ENCODE data around the gene SLC16A1.

- TF ChIP-seq POLR2AphosphoS5 (IDR thresholded peaks at IDR 0.05; ENCODE audit: low read depth, low read length) (no peak), TAF1 (IDR thresholded peaks at IDR 0.05; ENCODE audit: borderline replicate concordance, insufficient read depth, low read length) (no peak)
These were observed 89.8 kb downstream of the SLC16A1 start for GRCh38 chr1:112866151-112866550.

Data from PFSK-1 (cell line).